ENCODE results near the gene IL4I1. TPM values are rescaled to one million over a fixed set of nuclear protein-coding genes. Genes with fewer than 3 reads are reported as not detected.
A peak's percentile ranks its signal among the peaks of the same experiment; 100 is the strongest.

Gene IL4I1
- total RNA-seq, 1 donor from 2014 or later: 0.24 TPM

GRCh38 chr19:49923055-49924003 lies 26.6 kb upstream of the IL4I1 start:
- H3K9me3 Mint-ChIP-seq (ENCODE audit: low read depth): no peaks in the 10 kb centered on the region
- H3K4me3 Mint-ChIP-seq (ENCODE audit: low read depth): no peak overlapping the region
- DNase-seq (ENCODE audit: low spot score, unreplicated experiment): no peak
- no peak for TF ChIP-seq CTCF (IDR thresholded peaks at IDR 0.05; ENCODE audit: unreplicated experiment)
- H3K4me1 Mint-ChIP-seq (ENCODE audit: low read depth): peaks cover 20% of the 10 kb centered on the region
- no peak overlapping the region for H3K27ac Mint-ChIP-seq
- H3K36me3 Mint-ChIP-seq (ENCODE audit: insufficient read depth): peaks cover 13% of the 10 kb centered on the region
- no peaks in the 10 kb centered on the region for H3K27me3 Mint-ChIP-seq

GRCh38 chr19:49921871-49922795 lies 25.4 kb upstream of the IL4I1 start:
- no peak for TF ChIP-seq CTCF (IDR thresholded peaks at IDR 0.05; ENCODE audit: unreplicated experiment)
- DNase-seq (ENCODE audit: low spot score, unreplicated experiment): no peak

GRCh38 chr19:49920624-49921363 lies 24.1 kb upstream of the IL4I1 start:
- TF ChIP-seq CTCF (IDR thresholded peaks at IDR 0.05; ENCODE audit: unreplicated experiment): no peak
- H3K4me3 Mint-ChIP-seq (ENCODE audit: low read depth): no peak overlapping the region
- peaks cover 16% of the 10 kb centered on the region for H3K4me1 Mint-ChIP-seq (ENCODE audit: low read depth)
- peaks cover 16% of the 10 kb centered on the region for H3K36me3 Mint-ChIP-seq (ENCODE audit: insufficient read depth)
- peak overlapping the region; percentile 86 for H3K27ac Mint-ChIP-seq
- no peak for DNase-seq (ENCODE audit: low spot score, unreplicated experiment)
- H3K27me3 Mint-ChIP-seq: no peaks in the 10 kb centered on the region
- H3K9me3 Mint-ChIP-seq (ENCODE audit: low read depth): no peaks in the 10 kb centered on the region

More at GRCh38 chr19:49921871-49922795, 25.4 kb upstream of the IL4I1 start:
- H3K36me3 Mint-ChIP-seq (ENCODE audit: insufficient read depth): peaks cover 15% of the 10 kb centered on the region
- no peak overlapping the region for H3K4me3 Mint-ChIP-seq (ENCODE audit: low read depth)
- H3K4me1 Mint-ChIP-seq (ENCODE audit: low read depth): peaks cover 15% of the 10 kb centered on the region
- H3K27ac Mint-ChIP-seq: peak overlapping the region; percentile 71
- no peaks in the 10 kb centered on the region for H3K27me3 Mint-ChIP-seq
- H3K9me3 Mint-ChIP-seq (ENCODE audit: low read depth): no peaks in the 10 kb centered on the region

- TF ChIP-seq CTCF (IDR thresholded peaks at IDR 0.05; ENCODE audit: unreplicated experiment): no peak
- H3K27me3 Mint-ChIP-seq: no peaks in the 10 kb centered on the region
- peaks cover 24% of the 10 kb centered on the region for H3K4me1 Mint-ChIP-seq (ENCODE audit: low read depth)
- DNase-seq (ENCODE audit: low spot score, unreplicated experiment): no peak
- no peaks in the 10 kb centered on the region for H3K9me3 Mint-ChIP-seq (ENCODE audit: low read depth)
- H3K27ac Mint-ChIP-seq: no peak overlapping the region
- H3K4me3 Mint-ChIP-seq (ENCODE audit: low read depth): no peak overlapping the region
- H3K36me3 Mint-ChIP-seq (ENCODE audit: insufficient read depth): peaks cover 34% of the 10 kb centered on the region
Measured at GRCh38 chr19:49918089-49918488, 21.4 kb upstream of the IL4I1 start.
